Cardiac muscle cell (in vitro differentiated cells and primary cell): ENCODE results near the gene INSL4. TPM values are rescaled to one million over a fixed set of nuclear protein-coding genes. Genes with fewer than 3 reads are reported as not detected.

Experiments
- DNase-seq, 2 donors: peaks; one replicate each; pipeline versions ENCODE4 v3.0.0 to v3.0.0-alpha.2; 2010 to 2017; ENCODE audit warnings: low read depth in 1 of 2, low spot score in 1 of 2
- H3K27ac ChIP-seq: fragments of 200-600 bp; sonication (generic); 2 replicates; pipeline ENCODE4 v1.5.1; 2016
- H3K27me3 ChIP-seq: fragments of 200-600 bp; sonication (generic); 2 replicates; pipeline ENCODE4 v1.6.0; 2016; ENCODE audit warnings: control low read depth
- H3K36me3 ChIP-seq: fragments of 200-600 bp; sonication (generic); 2 replicates; pipeline ENCODE4 v1.5.1; 2016; ENCODE audit warnings: control low read depth
- H3K4me1 ChIP-seq: fragments of 200-600 bp; sonication (generic); 2 replicates; pipeline ENCODE4 v1.8.1; 2017; ENCODE audit warnings: low read depth, mild to moderate bottlenecking, mixed run types
- H3K4me3 ChIP-seq: fragments of 200-600 bp; sonication (generic); 2 replicates; pipeline ENCODE4 v1.5.1; 2016; ENCODE audit warnings: mild to moderate bottlenecking
- H3K9me3 ChIP-seq: fragments of 200-600 bp; sonication (generic); 2 replicates; pipeline ENCODE4 v1.5.1; 2017; ENCODE audit warnings: low read depth, mild to moderate bottlenecking, control low read depth
- CTCF ChIP-seq: IDR thresholded peaks from 2 replicates; pipeline ENCODE4 v1.5.1; 2012; ENCODE audit warnings: low read depth, mild to moderate bottlenecking, low read length
- polyA plus RNA-seq: library from polyadenylated mRNA; unstranded; fragments of >200 nt; fragmentation: Nextera tagmentation; extraction: Ambion mirVana; gene quantifications from 2 replicates; pipeline ENCODE4 v1.2.1, GENCODE V29; 2016
- total RNA-seq: library from RNA; depleted of rRNA; stranded (reverse); fragments of >200 nt; gene quantifications from 2 replicates; pipeline ENCODE4 v1.2.3, GENCODE V29; 2016

INSL4 gene
- total and polyA plus RNA-seq, 2 experiments from 2014 or later: not detected

DNA sequence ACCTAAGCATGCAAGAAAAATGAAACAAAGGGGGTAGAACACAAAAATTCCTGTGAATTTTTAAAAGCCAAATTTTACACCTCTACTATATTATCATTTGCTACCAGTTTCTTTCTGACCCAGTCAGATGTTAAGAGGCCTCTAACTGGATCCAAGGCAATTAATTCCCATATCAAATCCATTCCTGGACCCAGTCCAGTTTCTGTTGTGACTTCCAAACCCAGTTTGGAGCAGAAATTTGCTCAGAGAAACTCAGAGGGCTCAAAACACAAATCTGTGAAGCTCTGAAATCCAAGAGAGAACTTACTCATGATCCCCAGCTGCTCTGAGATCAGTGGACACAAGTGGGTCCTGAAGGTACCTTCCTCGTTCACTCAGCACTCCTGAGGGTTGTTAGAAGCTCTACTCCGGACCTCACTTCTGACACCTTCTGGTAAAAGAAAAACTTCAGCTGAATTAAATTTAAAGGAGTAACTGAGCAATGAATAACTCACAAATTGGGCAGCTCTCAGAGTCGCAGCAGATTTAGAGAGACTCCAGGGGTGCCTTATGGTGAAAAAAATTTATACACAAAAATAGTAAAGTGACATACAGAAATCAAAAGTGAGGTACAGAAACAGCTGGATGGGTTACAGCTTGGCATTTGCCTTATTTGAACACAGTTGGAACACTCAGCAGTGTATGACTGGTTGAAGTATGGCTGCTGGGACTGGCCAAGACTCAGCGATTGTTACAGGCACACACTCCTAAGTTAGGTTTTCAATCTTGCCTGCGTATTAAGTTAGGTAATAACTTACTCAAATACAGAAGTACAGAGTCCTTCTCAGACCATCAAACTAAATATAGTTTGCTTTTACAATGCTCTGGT, 32.4 kb downstream of the INSL4 start:
- no peaks in the 10 kb centered on the region for H3K36me3 ChIP-seq
- no peak overlapping the region for H3K27ac ChIP-seq
- peak; percentile 31 for TF ChIP-seq CTCF
- H3K27me3 ChIP-seq: no peaks in the 10 kb centered on the region
- no peaks in the 10 kb centered on the region for H3K9me3 ChIP-seq
- H3K4me3 ChIP-seq: no peak overlapping the region
- DNase-seq: peak; percentile 27 to 39
- H3K4me1 ChIP-seq: no peaks in the 10 kb centered on the region

GRCh38 chr9:5264219-5264595, 33.0 kb downstream of the INSL4 start:
- H3K9me3 ChIP-seq: no peaks in the 10 kb centered on the region
- no peak overlapping the region for H3K4me3 ChIP-seq
- no peaks in the 10 kb centered on the region for H3K36me3 ChIP-seq
- H3K27ac ChIP-seq: no peak overlapping the region
- DNase-seq: no peak
- H3K4me1 ChIP-seq: no peaks in the 10 kb centered on the region
- H3K27me3 ChIP-seq: no peaks in the 10 kb centered on the region
- no peak for TF ChIP-seq CTCF

GRCh38 chr9:5265939-5266338, 34.7 kb downstream of the INSL4 start:
- H3K9me3 ChIP-seq: no peaks in the 10 kb centered on the region
- H3K4me1 ChIP-seq: no peaks in the 10 kb centered on the region
- TF ChIP-seq CTCF: no peak
- no peak overlapping the region for H3K27ac ChIP-seq
- no peak overlapping the region for H3K4me3 ChIP-seq
- no peaks in the 10 kb centered on the region for H3K27me3 ChIP-seq
- H3K36me3 ChIP-seq: no peaks in the 10 kb centered on the region
- DNase-seq: no peak

DNA sequence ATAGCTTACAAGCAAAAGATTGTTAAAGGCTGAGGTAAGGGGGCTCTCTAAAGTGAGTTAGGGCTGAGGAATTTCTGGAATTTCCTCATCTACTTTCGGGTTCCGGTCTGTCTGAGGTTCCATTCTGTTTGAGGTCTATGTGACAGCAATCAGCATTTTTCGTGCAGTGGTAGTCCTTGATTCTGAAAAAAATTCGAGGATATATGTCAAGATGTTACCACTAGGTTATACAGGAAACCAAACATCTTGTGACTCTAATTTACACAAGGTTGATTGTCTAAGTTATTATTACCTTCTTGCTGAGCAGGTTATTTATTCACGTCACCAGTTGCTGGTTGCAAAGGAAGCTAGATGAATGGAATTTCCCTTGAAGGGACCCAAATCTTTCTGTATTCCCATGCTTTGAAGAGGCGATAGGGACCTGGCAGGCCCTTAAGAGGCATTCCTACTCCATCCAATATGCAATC, 38.1 kb downstream of the INSL4 start:
- Histone ChIP-seq H3K27me3 (no peaks in the 10 kb centered on the region), H3K4me1 (no peaks in the 10 kb centered on the region), H3K9me3 (no peaks in the 10 kb centered on the region), H3K4me3 (no peak overlapping the region), H3K27ac (no peak overlapping the region), H3K36me3 (no peaks in the 10 kb centered on the region)
- TF ChIP-seq CTCF: no peak
- peak; percentile 8 to 75 for DNase-seq

DNA sequence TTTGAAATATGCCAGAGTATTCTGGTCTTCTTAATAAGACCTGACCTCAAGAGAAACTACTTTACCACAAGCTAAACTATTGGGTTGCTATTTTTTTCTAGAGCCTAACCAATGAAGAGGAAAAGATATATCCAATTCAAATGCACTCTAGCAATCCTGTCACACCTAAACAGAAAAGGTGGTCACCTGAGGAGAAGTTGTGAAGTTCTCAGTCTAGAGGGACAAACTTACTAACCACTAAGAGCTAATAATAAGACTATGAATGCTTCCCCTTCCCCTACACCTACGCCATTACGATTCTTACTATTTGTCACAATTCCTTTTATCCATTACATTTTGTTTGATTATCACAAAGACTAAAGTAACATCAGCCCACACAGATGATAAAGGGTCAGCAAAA, 43.6 kb downstream of the INSL4 start:
- Histone ChIP-seq H3K4me1 (no peaks in the 10 kb centered on the region), H3K36me3 (no peaks in the 10 kb centered on the region), H3K27ac (no peak overlapping the region), H3K27me3 (no peaks in the 10 kb centered on the region), H3K9me3 (no peaks in the 10 kb centered on the region), H3K4me3 (no peak overlapping the region)
- DNase-seq: no peak
- no peak for TF ChIP-seq CTCF
